H1 (cell line): ENCODE data around the gene BSND. TPM values are rescaled to one million over a fixed set of nuclear protein-coding genes. Genes with fewer than 3 reads are reported as not detected.

Experiments used
- CHD2 ChIP-seq: IDR thresholded peaks from 2 replicates; pipeline ENCODE4 v1.6.1; 2012; ENCODE audit warnings: low read length, improper control_type of control experiment
- CREB1 ChIP-seq: IDR thresholded peaks from 2 replicates; pipeline ENCODE4 v1.6.1; 2012; ENCODE audit warnings: inconsistent platforms
- EZH2 ChIP-seq: fragments of 200-600 bp; sonication (generic); IDR thresholded peaks from 2 replicates; pipeline ENCODE4 v1.7.1; 2012; ENCODE audit warnings: low read depth, mild to moderate bottlenecking, moderate library complexity, low read length, inconsistent platforms; ENCODE audit not compliant: severe bottlenecking
- JUND ChIP-seq: IDR thresholded peaks from 2 replicates; pipeline ENCODE4 v1.6.1; 2011; ENCODE audit warnings: mild to moderate bottlenecking, improper control_type of control experiment, low read length
- RXRA ChIP-seq: IDR thresholded peaks from 2 replicates; pipeline ENCODE4 v1.6.1; 2011; ENCODE audit warnings: low read depth, mild to moderate bottlenecking, low read length, moderate library complexity; ENCODE audit not compliant: insufficient read depth
- ZNF274 ChIP-seq: IDR thresholded peaks from 2 replicates; pipeline ENCODE4 v1.7.0; 2012; ENCODE audit warnings: low read length, borderline replicate concordance; ENCODE audit errors: extremely low read depth
- polyA plus RNA-seq, 7 experiments: library from polyadenylated mRNA; depleted of rRNA in 3 of 7; stranded (reverse) in 5 of 7; unstranded in 2 of 7; fragments of >200 nt in 5 of 7; fragments of 200-250 nt in 2 of 7; gene quantifications; 1 replicate in 5 of 7; 2 replicates in 1 of 7; 4 replicates in 1 of 7; pipeline versions ENCODE4 v1.2.1 to v1.2.3, GENCODE V29; 2011 to 2013; ENCODE audit warnings: missing spikeins in 2 of 7, mixed read lengths in 2 of 7
- total RNA-seq: library from RNA; stranded (reverse); fragmentation: NEBNext Ultra II Directional; extraction: Animal tissue kit (Norgen Biotek cat#: 25700); gene quantifications from 2 replicates; pipeline ENCODE4 v1.2.1, GENCODE V29; 2021
- TF ChIP-seq, protein P1 (sequence below): fragments of 300-600 bp; sonication (generic); IDR thresholded peaks from 2 replicates; pipeline ENCODE4 v1.7.1; 2012; ENCODE audit warnings: low read length, moderate library complexity, mild to moderate bottlenecking, inconsistent platforms; ENCODE audit not compliant: insufficient replicate concordance
- TF ChIP-seq, protein P2 (sequence below): IDR thresholded peaks from 2 replicates; pipeline ENCODE4 v1.6.1; 2012; ENCODE audit warnings: inconsistent platforms

BSND gene
- total and polyA plus RNA-seq, 2 of the 8 experiments (the other 6 are each of a cell fraction or from before 2014, with no cell fraction given) = 0.43 to 0.68 TPM

DNA sequence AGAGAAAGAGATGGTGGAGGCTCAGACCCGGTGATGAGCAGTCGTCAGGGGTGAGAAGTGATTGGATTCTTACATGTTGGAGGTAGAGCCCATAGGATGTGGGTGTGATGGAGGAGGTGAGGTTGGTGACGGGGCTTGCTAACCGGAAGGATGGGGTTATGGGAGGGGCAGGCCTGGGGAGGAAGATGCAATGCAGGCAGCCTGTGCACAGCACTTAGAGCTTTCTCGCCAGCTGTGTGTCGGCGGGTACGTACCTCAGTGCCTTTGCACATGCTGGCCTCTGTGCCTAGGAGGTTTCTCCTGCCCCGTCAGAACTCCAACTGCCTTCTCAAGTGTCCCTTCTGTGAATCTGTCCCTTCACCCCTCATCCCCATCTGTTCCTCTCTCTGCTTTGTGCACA, 2.9 kb upstream of the BSND start (continued):
- TF ChIP-seq, protein P1, sequence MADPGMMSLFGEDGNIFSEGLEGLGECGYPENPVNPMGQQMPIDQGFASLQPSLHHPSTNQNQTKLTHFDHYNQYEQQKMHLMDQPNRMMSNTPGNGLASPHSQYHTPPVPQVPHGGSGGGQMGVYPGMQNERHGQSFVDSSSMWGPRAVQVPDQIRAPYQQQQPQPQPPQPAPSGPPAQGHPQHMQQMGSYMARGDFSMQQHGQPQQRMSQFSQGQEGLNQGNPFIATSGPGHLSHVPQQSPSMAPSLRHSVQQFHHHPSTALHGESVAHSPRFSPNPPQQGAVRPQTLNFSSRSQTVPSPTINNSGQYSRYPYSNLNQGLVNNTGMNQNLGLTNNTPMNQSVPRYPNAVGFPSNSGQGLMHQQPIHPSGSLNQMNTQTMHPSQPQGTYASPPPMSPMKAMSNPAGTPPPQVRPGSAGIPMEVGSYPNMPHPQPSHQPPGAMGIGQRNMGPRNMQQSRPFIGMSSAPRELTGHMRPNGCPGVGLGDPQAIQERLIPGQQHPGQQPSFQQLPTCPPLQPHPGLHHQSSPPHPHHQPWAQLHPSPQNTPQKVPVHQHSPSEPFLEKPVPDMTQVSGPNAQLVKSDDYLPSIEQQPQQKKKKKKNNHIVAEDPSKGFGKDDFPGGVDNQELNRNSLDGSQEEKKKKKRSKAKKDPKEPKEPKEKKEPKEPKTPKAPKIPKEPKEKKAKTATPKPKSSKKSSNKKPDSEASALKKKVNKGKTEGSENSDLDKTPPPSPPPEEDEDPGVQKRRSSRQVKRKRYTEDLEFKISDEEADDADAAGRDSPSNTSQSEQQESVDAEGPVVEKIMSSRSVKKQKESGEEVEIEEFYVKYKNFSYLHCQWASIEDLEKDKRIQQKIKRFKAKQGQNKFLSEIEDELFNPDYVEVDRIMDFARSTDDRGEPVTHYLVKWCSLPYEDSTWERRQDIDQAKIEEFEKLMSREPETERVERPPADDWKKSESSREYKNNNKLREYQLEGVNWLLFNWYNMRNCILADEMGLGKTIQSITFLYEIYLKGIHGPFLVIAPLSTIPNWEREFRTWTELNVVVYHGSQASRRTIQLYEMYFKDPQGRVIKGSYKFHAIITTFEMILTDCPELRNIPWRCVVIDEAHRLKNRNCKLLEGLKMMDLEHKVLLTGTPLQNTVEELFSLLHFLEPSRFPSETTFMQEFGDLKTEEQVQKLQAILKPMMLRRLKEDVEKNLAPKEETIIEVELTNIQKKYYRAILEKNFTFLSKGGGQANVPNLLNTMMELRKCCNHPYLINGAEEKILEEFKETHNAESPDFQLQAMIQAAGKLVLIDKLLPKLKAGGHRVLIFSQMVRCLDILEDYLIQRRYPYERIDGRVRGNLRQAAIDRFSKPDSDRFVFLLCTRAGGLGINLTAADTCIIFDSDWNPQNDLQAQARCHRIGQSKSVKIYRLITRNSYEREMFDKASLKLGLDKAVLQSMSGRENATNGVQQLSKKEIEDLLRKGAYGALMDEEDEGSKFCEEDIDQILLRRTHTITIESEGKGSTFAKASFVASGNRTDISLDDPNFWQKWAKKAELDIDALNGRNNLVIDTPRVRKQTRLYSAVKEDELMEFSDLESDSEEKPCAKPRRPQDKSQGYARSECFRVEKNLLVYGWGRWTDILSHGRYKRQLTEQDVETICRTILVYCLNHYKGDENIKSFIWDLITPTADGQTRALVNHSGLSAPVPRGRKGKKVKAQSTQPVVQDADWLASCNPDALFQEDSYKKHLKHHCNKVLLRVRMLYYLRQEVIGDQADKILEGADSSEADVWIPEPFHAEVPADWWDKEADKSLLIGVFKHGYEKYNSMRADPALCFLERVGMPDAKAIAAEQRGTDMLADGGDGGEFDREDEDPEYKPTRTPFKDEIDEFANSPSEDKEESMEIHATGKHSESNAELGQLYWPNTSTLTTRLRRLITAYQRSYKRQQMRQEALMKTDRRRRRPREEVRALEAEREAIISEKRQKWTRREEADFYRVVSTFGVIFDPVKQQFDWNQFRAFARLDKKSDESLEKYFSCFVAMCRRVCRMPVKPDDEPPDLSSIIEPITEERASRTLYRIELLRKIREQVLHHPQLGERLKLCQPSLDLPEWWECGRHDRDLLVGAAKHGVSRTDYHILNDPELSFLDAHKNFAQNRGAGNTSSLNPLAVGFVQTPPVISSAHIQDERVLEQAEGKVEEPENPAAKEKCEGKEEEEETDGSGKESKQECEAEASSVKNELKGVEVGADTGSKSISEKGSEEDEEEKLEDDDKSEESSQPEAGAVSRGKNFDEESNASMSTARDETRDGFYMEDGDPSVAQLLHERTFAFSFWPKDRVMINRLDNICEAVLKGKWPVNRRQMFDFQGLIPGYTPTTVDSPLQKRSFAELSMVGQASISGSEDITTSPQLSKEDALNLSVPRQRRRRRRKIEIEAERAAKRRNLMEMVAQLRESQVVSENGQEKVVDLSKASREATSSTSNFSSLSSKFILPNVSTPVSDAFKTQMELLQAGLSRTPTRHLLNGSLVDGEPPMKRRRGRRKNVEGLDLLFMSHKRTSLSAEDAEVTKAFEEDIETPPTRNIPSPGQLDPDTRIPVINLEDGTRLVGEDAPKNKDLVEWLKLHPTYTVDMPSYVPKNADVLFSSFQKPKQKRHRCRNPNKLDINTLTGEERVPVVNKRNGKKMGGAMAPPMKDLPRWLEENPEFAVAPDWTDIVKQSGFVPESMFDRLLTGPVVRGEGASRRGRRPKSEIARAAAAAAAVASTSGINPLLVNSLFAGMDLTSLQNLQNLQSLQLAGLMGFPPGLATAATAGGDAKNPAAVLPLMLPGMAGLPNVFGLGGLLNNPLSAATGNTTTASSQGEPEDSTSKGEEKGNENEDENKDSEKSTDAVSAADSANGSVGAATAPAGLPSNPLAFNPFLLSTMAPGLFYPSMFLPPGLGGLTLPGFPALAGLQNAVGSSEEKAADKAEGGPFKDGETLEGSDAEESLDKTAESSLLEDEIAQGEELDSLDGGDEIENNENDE = no peak
- TF ChIP-seq EZH2 (no peak), CREB1 (no peak), JUND (no peak), RXRA (no peak), ZNF274 (no peak), CHD2 (no peak)
- TF ChIP-seq, protein P2, sequence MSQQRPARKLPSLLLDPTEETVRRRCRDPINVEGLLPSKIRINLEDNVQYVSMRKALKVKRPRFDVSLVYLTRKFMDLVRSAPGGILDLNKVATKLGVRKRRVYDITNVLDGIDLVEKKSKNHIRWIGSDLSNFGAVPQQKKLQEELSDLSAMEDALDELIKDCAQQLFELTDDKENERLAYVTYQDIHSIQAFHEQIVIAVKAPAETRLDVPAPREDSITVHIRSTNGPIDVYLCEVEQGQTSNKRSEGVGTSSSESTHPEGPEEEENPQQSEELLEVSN = no peak
- TF ChIP-seq, all 59 proteins: peak for 0
